ENCODE measurements around the gene SDR42E1. TPM values are rescaled to one million over a fixed set of nuclear protein-coding genes. Genes with fewer than 3 reads are reported as not detected.
"Not testable (repeated sequence)": the region's sequence is repeated elsewhere in the genome, so short reads cannot be mapped to it uniquely, and the experiment has no call there.

SDR42E1 gene
- total RNA-seq, 1 donor from 2014 or later = 17.9 TPM

GRCh38 chr16:82004601-82005000 is 6.7 kb downstream of the SDR42E1 start:
- DNase-seq (ENCODE audit: low read depth) = no peak

- DNase-seq (ENCODE audit: low read depth) = no peak
Observed at GRCh38 chr16:82002831-82003230, 8.4 kb downstream of the SDR42E1 start.

GRCh38 chr16:81997738-81998137 is 13.5 kb downstream of the SDR42E1 start:
- peak; percentile 82 for DNase-seq (ENCODE audit: low read depth)

- DNase-seq (ENCODE audit: low read depth) = peak; percentile 41
Observed at GRCh38 chr16:81996664-81997509, 14.4 kb downstream of the SDR42E1 start.

GRCh38 chr16:81995651-81996050 is 15.6 kb downstream of the SDR42E1 start:
- no peak for DNase-seq (ENCODE audit: low read depth)

- no peak for DNase-seq (ENCODE audit: low read depth)
Observed at GRCh38 chr16:81994485-81994884, 16.8 kb downstream of the SDR42E1 start.

GRCh38 chr16:81992859-81993258 is 18.4 kb downstream of the SDR42E1 start:
- no peak for DNase-seq (ENCODE audit: low read depth)

GRCh38 chr16:81987706-81988105 is 23.6 kb downstream of the SDR42E1 start:
- peak; percentile 42 for DNase-seq (ENCODE audit: low read depth)

- no peak for DNase-seq (ENCODE audit: low read depth)
Observed at GRCh38 chr16:81987121-81987520, 24.1 kb downstream of the SDR42E1 start.

GRCh38 chr16:81977335-81977942 is 33.8 kb downstream of the SDR42E1 start:
- DNase-seq (ENCODE audit: low read depth) = not testable (repeated sequence)

GRCh38 chr16:81975637-81976036 is 35.6 kb downstream of the SDR42E1 start:
- no peak for DNase-seq (ENCODE audit: low read depth)

- no peak for DNase-seq (ENCODE audit: low read depth)
Observed at GRCh38 chr16:81973737-81974136, 37.5 kb downstream of the SDR42E1 start.

GRCh38 chr16:81971853-81972252 is 39.4 kb downstream of the SDR42E1 start:
- DNase-seq (ENCODE audit: low read depth) = no peak

GRCh38 chr16:81967358-81967757 is 43.9 kb downstream of the SDR42E1 start:
- no peak for DNase-seq (ENCODE audit: low read depth)

- no peak for DNase-seq (ENCODE audit: low read depth)
Observed at GRCh38 chr16:81964808-81965207, 46.5 kb downstream of the SDR42E1 start.

GRCh38 chr16:81956213-81956948 is 54.9 kb downstream of the SDR42E1 start:
- peak; percentile 13 for DNase-seq (ENCODE audit: low read depth)

GRCh38 chr16:81951564-81951963 is 59.7 kb downstream of the SDR42E1 start:
- no peak for DNase-seq (ENCODE audit: low read depth)

- DNase-seq (ENCODE audit: low read depth) = no peak
Observed at GRCh38 chr16:81946206-81946605, 65.1 kb downstream of the SDR42E1 start.

- no peak for DNase-seq (ENCODE audit: low read depth)
Observed at GRCh38 chr16:81945665-81946064, 65.6 kb downstream of the SDR42E1 start.

- DNase-seq (ENCODE audit: low read depth) = no peak
Observed at GRCh38 chr16:81942007-81942601, 69.2 kb downstream of the SDR42E1 start.

GRCh38 chr16:81940781-81941560 is 70.3 kb downstream of the SDR42E1 start:
- DNase-seq (ENCODE audit: low read depth) = peak; percentile 55
